Neuron (in vitro differentiated cells): ENCODE data around the gene SZT2.
"Not testable (repeated sequence)": the region's sequence is repeated elsewhere in the genome, so short reads cannot be mapped to it uniquely, and the experiment has no call there.

Experiments
- H2AFZ ChIP-seq: one replicate; pipeline ENCODE4 v1.6.1; 2013; ENCODE audit warnings: low read depth, mild to moderate bottlenecking, inconsistent platforms, low read length, moderate library complexity
- H3K27me3 ChIP-seq: one replicate; pipeline ENCODE4 v1.6.1; 2013; ENCODE audit warnings: low read length; ENCODE audit not compliant: insufficient read depth
- H3K36me3 ChIP-seq: one replicate; pipeline ENCODE4 v1.6.1; 2013; ENCODE audit warnings: low read length; ENCODE audit not compliant: insufficient read depth
- H3K4me1 ChIP-seq: one replicate; pipeline ENCODE4 v1.6.1; 2013; ENCODE audit warnings: low read length; ENCODE audit not compliant: insufficient read depth
- H3K4me3 ChIP-seq: 2 replicates; pipeline ENCODE4 v1.5.1; 2013; ENCODE audit warnings: mild to moderate bottlenecking, low read length, moderate library complexity
- H3K9me3 ChIP-seq: one replicate; pipeline ENCODE4 v1.6.1; 2013; ENCODE audit warnings: low read length

The SZT2 gene

GRCh38 chr1:43405876-43406234 is 16.2 kb downstream of the SZT2 start:
- no peaks in the 10 kb centered on the region for H3K27me3 ChIP-seq
- no peak overlapping the region for H3K4me3 ChIP-seq
- no peak overlapping the region for H2AFZ ChIP-seq
- no peaks in the 10 kb centered on the region for H3K9me3 ChIP-seq
- peaks cover 53% of the 10 kb centered on the region for H3K36me3 ChIP-seq
- H3K4me1 ChIP-seq, result no peaks in the 10 kb centered on the region

GRCh38 chr1:43410571-43410970 is 20.9 kb downstream of the SZT2 start:
- Histone ChIP-seq H2AFZ (no peak overlapping the region), H3K36me3 (peaks cover 35% of the 10 kb centered on the region), H3K4me1 (no peaks in the 10 kb centered on the region), H3K27me3 (no peaks in the 10 kb centered on the region), H3K4me3 (no peak overlapping the region), H3K9me3 (no peaks in the 10 kb centered on the region)

- H3K27me3 ChIP-seq, H3K4me1 ChIP-seq, H3K4me3 ChIP-seq, H2AFZ ChIP-seq, H3K9me3 ChIP-seq: not testable (repeated sequence)
- H3K36me3 ChIP-seq, result peaks cover 43% of the 10 kb centered on the region
These were observed 23.7 kb downstream of the SZT2 start for GRCh38 chr1:43413426-43413825.

- Histone ChIP-seq H3K4me1 (no peaks in the 10 kb centered on the region), H3K9me3 (no peaks in the 10 kb centered on the region), H3K36me3 (peaks cover 48% of the 10 kb centered on the region), H3K4me3 (no peak overlapping the region), H2AFZ (no peak overlapping the region), H3K27me3 (no peaks in the 10 kb centered on the region)
These were observed 25.0 kb downstream of the SZT2 start for GRCh38 chr1:43414634-43415223.

GRCh38 chr1:43415901-43416300 is 26.2 kb downstream of the SZT2 start:
- H3K27me3 ChIP-seq, result no peaks in the 10 kb centered on the region
- no peak overlapping the region for H3K4me3 ChIP-seq
- H3K9me3 ChIP-seq, result no peaks in the 10 kb centered on the region
- H3K36me3 ChIP-seq, result peaks cover 59% of the 10 kb centered on the region
- H2AFZ ChIP-seq, result no peak overlapping the region
- no peaks in the 10 kb centered on the region for H3K4me1 ChIP-seq

- no peaks in the 10 kb centered on the region for H3K4me1 ChIP-seq
- no peak overlapping the region for H3K4me3 ChIP-seq
- no peaks in the 10 kb centered on the region for H3K9me3 ChIP-seq
- H2AFZ ChIP-seq, result no peak overlapping the region
- peaks cover 82% of the 10 kb centered on the region for H3K36me3 ChIP-seq
- H3K27me3 ChIP-seq, result no peaks in the 10 kb centered on the region
These were observed 29.2 kb downstream of the SZT2 start for GRCh38 chr1:43418858-43419257.

- H3K36me3 ChIP-seq, result peaks cover 92% of the 10 kb centered on the region
- no peaks in the 10 kb centered on the region for H3K4me1 ChIP-seq
- H2AFZ ChIP-seq, result no peak overlapping the region
- H3K9me3 ChIP-seq, result no peaks in the 10 kb centered on the region
- H3K27me3 ChIP-seq, result no peaks in the 10 kb centered on the region
- H3K4me3 ChIP-seq, result no peak overlapping the region
These were observed 30.1 kb downstream of the SZT2 start for GRCh38 chr1:43419627-43420425.

GRCh38 chr1:43420874-43421273 is 31.2 kb downstream of the SZT2 start:
- Histone ChIP-seq H3K9me3 (no peaks in the 10 kb centered on the region), H3K4me3 (no peak overlapping the region), H3K4me1 (no peaks in the 10 kb centered on the region), H2AFZ (no peak overlapping the region), H3K27me3 (no peaks in the 10 kb centered on the region), H3K36me3 (peaks cover 95% of the 10 kb centered on the region)

- no peaks in the 10 kb centered on the region for H3K4me1 ChIP-seq
- H3K9me3 ChIP-seq, result no peaks in the 10 kb centered on the region
- no peaks in the 10 kb centered on the region for H3K27me3 ChIP-seq
- no peak overlapping the region for H2AFZ ChIP-seq
- no peak overlapping the region for H3K4me3 ChIP-seq
- H3K36me3 ChIP-seq, result peaks cover 96% of the 10 kb centered on the region
These were observed 31.7 kb downstream of the SZT2 start for GRCh38 chr1:43421396-43421795.

- H2AFZ ChIP-seq, result no peak overlapping the region
- no peaks in the 10 kb centered on the region for H3K27me3 ChIP-seq
- no peak overlapping the region for H3K4me3 ChIP-seq
- H3K4me1 ChIP-seq, result no peaks in the 10 kb centered on the region
- H3K9me3 ChIP-seq, result no peaks in the 10 kb centered on the region
- H3K36me3 ChIP-seq, result peaks cover 96% of the 10 kb centered on the region
These were observed 32.5 kb downstream of the SZT2 start for GRCh38 chr1:43421976-43422750.

GRCh38 chr1:43422995-43423671 is 33.4 kb downstream of the SZT2 start:
- H3K9me3 ChIP-seq, result no peaks in the 10 kb centered on the region
- H3K4me3 ChIP-seq, result no peak overlapping the region
- no peaks in the 10 kb centered on the region for H3K4me1 ChIP-seq
- peaks cover 97% of the 10 kb centered on the region for H3K36me3 ChIP-seq
- no peaks in the 10 kb centered on the region for H3K27me3 ChIP-seq
- no peak overlapping the region for H2AFZ ChIP-seq

GRCh38 chr1:43423672-43424550 is 34.2 kb downstream of the SZT2 start:
- H3K4me1 ChIP-seq, result no peaks in the 10 kb centered on the region
- peaks cover 96% of the 10 kb centered on the region for H3K36me3 ChIP-seq
- no peak overlapping the region for H3K4me3 ChIP-seq

More at GRCh38 chr1:43423672-43424550, 34.2 kb downstream of the SZT2 start:
- H2AFZ ChIP-seq, result no peak overlapping the region
- no peaks in the 10 kb centered on the region for H3K9me3 ChIP-seq
- no peaks in the 10 kb centered on the region for H3K27me3 ChIP-seq
